Measurements from ENCODE around the gene ACVR1C. TPM values are rescaled to one million over a fixed set of nuclear protein-coding genes. Genes with fewer than 3 reads are reported as not detected.

Gene ACVR1C
- total RNA-seq: 1.8 and 1.9 TPM in 2 replicates

DNA sequence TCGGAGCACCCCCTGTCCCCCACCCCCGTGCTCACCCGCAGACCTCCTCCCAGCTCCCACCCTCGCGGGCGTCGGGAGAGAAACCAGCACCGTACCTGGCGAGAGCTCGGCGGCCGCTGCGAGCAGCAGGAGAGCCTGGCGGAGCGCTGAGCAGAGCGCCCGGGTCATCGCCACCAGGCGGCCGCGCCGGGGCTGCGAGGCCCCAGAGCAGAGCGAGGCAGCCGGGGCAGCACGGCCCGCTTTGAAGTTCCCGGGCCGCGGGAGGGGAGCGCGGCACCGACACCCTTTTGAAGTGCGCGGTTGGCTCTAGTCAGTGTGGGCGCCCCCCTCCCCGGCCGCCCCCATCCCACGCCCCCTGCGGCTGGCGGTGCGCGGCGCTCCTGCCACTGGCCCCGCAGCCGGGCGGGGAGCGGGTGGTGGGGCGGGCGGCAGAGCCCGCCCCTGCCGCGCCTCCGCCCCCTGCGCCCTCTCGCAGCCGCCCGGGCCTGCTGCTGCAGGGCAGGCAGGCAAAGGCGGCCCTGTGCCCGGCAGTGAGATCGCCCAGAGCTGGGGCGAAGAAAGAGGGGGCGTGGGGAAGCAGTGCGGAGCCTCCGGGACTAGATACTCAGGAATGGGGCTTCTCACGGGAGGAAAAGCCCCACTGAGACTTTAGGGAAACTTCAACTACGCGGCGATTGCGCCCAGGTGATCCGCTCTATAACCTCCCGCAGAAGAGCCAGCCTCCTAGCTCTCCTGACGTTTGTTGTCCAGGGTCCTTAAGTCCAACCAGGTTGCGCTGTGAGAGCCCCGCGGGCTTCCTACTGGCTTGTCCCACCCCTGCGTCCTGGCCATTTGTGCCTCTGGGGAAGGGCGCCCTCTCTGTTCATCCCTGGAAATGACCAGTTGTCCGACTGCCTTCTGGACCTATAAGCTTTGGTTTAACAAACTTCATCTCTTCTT, at the start of gene ACVR1C:
ACVR1C (minus strand) TSS at position 388 of the 939 bp plus-strand sequence; CDS start at position 168, 220 bp downstream.
- intact Hi-C loops (cut with micrococcal nuclease): loop anchor here (1.0 to 5.0 kb wide), 12 partner anchors 31 to 1288 kb away; partner anchors contain the start of genes ACVR1, CCDC148, CYTIP and PKP4

DNA sequence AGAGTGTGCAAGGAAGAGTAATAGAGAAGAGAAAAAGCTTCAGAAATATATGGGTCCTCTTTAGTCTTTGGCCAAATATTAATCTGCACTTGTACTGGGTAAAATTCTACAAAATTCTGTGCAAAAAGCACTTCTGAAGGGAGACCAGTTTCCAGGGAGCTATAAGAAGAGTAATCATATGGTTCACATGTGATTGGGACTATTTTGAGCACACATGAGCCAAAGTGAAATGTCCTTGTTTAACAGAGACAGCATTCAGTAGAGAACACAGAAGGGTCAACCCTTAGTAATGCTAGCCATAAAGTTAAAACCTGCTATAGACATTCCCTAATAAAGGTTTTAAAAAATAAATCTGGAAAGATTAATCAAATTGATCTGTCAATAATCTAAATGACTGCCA, 49.3 kb upstream of the ACVR1C start:
- intact Hi-C loops (cut with micrococcal nuclease): no loop called here

DNA sequence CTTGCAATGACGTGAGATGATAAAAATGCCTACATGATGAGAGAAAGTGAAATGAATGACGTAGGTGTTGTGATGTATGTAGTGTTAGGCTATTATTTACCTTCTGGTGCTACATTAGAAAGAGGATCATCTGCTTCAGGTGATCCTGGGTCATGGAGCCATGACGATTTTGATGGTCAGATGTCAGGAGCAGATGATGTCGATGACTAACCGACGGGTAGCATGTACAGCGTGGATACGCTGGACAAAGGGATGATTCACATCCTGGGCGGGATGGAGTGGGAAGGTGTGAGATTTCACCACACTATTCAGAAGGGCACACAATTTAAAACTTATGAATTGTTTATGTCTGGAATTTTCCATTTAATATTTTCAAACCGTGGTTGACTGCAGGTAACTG, 43.5 kb upstream of the ACVR1C start:
- intact Hi-C loops (cut with micrococcal nuclease): no loop called here

DNA sequence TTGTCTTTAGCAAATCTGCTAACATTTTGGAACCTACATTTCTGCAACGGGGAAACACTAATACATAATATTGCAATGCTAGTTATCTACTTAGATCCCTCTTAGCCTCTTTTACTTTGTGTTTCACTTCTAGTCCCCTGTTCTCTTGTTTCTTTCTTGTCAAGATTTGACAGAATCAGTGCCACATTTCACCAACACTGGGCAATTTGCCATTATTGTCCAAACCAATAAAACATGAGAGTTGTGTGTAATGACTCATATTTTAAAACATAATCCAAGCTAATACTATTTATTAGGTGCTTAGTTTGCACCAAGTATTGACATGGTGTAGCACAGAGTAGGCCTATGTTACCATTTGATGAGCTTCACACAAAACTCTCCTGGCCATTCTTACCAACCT, 33.7 kb upstream of the ACVR1C start:
- intact Hi-C loops (cut with micrococcal nuclease): no loop called here

DNA sequence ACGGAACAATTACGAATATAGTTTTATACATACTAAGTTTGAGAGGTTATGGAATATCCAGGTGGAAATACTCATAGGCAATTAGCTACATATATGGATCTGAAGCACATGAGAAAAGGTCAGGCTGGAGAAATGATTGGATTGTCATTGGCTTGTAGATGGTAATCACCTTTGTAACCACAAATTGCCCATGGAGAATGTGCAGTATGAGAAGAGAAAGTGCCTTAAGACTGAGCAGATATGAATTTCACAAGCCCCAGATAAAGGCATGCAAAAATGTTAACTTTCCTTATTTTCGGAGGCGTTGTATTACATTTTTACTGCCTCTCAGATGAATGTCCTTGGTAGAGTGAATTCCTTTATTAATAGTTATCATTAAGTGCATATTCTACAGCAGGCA, 33.1 kb upstream of the ACVR1C start:
- intact Hi-C loops (cut with micrococcal nuclease): no loop called here

DNA sequence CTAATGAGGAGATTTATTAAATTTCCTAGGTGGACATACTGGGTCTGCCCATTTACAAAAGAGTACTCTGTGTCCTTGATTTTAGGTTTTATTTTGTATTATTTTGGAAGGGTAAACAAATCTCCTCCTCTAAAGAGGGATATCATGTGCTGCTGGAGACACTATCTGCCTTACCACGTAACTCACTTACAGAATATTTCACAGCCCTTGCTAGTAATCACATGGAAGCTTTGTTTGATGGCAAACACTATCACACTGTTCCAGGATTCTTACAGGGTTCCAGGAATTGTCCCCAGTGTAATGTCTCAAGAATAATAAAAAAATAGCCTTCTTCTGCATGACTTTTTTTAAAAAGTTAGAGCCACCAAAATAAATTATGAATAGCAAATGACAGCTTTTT, 29.2 kb upstream of the ACVR1C start:
- intact Hi-C loops (cut with micrococcal nuclease): no loop called here

DNA sequence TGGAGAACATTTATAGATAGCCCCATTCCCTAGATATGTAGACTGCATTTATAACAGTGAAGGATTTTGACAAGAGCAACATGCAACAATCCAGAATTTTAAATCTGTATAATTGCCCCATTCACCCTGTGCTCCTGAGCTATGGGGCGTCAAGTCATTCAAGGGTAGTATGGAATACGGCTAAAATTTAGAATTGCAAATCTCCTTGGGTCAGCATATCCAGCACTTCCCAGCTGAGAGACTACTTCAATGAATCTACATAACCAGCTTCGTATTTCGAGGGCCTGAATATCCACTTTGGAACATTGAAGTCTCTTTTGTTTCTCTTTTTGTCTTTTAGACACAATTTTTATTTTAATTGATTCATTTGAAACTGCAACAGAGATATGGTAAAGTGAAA, 28.4 kb upstream of the ACVR1C start:
- intact Hi-C loops (cut with micrococcal nuclease): no loop called here

DNA sequence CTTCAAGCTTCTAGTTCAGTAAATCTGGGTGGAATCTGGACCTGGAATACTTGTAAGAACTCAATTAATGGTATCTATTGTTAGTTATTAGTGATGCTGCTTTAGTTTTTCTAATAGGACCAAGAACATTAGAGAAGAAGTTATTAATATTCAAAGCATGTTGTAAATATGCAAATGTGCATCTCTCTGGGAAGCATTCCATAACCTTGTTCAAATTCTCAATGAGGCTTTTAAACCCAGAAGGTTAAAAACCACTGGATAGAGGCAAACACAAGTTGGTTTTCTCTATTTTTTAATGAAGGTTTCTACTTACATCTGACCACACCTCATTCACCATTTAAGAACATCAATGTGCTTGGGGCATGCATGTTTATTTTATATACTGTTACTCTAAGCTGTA, 16.1 kb upstream of the ACVR1C start:
- intact Hi-C loops (cut with micrococcal nuclease): no loop called here

DNA sequence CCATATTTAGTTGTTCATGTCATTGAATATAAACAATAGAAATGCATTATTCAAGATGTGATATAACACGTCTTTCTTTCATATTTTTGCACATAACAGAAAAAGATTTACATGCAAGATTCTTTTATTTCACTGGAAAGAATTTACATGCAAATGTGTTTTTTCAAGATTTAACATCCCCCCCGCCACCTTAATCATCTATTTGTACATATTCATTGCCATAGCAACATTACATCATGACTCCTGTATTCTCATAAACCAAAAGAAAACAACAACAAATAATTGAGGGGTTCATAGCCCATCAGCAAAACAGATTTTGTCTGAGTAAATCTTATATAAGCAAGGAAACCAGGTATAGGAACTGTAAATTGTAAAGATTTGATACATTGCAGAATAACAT, 3.2 kb upstream of the ACVR1C start:
- intact Hi-C loops (cut with micrococcal nuclease): no loop called here

DNA sequence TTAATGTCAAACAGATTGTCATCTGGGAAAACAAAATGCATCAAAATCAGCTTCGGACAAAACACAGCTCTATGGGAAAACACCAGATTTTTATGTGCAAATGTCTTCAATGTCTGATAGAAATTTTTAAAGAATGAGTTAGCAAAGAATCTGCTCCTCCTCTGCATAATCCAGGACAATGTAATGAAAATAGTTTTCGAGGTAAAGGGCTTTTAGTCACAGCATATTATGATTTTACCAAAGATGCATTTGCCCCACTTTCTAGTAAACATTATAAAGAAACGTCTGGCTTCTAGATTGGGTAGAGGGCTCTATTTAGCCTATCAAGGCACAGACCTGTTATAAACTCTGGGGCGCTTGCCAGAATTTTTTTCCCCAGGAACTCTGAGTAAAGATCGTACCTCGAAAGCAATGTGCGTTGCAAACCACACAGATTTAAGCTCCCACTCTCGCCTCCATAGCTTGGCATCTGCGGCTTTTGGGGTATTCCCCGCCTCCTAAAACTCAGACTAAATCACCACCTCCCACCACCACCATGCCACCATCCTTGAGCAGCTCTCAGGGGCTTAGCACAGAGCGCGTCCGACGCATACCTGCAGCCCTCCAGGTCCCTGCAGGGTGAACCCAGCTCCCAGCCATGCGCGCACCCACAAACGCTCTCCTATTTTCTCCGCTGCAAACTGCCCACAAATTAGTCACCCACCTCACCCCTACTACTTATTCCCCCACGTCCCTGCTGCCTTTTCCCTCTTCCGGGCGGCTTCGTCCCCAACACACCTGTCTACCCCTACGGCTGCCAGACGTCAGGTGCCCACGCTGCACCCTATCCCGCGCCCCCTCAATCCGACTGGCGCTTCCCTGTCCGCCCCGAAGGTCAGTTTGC, 829 bp downstream of the ACVR1C start:
- intact Hi-C loops (cut with micrococcal nuclease): loop anchor here (1.0 to 5.0 kb wide), 11 partner anchors 31 to 1287 kb away; partner anchors contain the start of genes ACVR1, CCDC148, CYTIP and PKP4

DNA sequence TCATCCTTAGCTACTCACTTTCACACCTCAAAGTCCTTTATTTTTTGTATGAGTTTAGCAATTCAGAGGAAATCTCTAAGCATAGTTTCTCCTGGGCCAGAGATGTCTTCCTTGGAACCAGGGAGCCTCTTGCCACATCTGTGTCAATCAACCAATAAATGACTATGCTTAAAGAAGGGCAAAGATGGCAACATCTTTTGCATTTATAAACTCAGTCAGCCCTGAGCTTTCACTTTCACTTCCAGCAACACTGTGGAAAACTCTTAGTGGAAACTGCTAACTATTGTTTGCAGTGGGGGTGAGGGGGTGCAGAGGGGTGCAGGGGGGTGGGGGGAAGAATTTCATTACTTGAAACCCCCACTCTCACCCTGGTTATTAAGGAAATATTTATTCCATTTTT, 3.4 kb downstream of the ACVR1C start:
- intact Hi-C loops (cut with micrococcal nuclease): loop anchor here (5.0 kb wide), 2 partner anchors 152 to 213 kb away; no protein-coding TSS in a partner anchor

DNA sequence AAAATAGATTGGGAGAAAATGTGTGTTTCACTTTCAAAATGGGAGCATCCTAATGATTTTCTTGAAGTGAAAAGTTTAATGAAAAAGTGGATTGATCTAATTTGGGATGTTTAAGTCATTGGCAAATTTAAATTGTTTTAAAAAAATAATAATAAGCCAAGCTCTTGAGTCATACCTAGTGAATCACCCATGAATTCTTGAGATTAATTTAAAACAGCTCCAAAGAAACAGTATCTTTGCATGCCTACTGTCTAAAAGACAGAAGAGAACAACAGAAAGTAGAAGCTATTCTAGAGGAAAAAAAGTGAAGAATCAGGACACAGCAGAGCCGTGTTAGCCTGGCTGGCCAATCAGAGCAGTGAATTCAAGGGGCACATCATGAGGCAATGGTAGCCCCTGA, 7.7 kb downstream of the ACVR1C start:
- intact Hi-C loops (cut with micrococcal nuclease): no loop called here

DNA sequence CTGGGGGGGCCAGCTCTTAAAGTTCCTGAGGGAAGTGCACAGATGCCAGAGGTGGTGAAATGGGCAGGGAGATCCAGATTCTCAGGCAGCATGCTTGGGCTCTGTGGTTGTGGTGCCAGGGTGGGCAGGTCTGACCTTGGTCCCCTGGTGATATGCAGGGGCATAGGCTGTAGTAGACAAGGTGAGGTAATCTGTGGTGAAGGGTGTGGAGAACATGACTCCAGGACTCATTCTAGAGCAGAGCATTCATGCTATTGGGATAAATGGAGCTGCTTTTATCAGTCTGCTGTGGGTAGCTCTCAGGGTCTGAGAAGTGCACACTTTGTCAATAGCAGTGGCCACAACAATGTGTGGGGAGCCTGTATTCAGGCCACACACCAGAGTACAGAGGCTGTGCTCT, 16.9 kb downstream of the ACVR1C start:
- intact Hi-C loops (cut with micrococcal nuclease): no loop called here

DNA sequence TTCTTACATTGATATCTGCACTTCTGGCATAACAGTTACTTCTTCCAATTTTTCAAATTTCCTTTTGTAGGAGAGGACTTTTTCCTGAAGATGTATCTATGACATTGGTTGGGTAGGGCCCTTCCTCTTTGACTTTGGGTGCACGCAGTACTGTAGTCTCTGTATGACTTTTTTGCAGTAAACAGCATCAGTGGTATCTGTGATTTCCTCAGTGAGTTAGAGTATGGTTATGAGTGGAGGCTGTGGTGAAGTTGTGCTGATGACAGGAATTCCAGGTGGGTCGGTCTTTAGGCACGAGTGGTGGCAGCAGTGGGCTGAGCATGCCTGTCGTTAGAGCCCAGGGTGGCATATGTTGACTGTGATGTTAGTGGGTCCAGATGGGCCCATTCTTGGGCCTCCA, 17.6 kb downstream of the ACVR1C start:
- intact Hi-C loops (cut with micrococcal nuclease): no loop called here

DNA sequence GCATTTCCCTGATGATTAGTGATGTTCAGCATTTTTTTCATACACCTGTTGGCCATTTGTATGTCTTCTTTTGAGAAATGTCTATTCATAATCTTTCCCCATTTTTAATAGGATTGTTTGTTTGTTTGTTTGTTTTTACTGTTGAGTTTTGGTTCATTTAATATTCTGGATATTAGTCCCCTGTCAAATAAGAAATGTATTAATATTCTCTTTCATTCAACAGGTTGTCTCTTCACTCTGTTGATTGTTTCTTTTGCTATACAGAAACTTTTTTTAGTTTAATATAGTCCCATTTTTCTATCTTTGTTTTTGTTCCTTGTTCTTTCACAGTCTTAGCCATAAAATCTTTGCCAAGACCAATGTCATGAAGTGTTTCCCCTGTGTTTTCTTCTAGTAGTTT, 22.1 kb downstream of the ACVR1C start:
- intact Hi-C loops (cut with micrococcal nuclease): no loop called here

DNA sequence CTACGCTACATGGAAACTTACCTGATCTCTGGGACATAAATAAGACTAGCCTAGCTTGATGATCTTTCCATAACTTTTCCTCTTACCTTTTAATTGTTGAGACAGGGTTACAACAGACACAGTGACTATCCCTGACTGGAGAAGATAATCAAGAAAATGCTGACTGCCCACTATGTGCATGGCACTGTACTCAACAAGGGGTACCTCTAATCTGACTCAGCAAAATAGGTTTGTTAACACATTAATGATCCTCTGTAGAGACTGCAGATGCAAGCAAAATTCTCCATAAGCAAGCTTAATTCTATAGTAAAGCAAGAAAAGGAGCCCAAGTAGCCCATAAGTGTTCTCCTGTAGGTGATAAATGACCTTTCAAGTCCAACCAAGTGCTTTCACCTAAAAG, 25.5 kb downstream of the ACVR1C start:
- intact Hi-C loops (cut with micrococcal nuclease): no loop called here

DNA sequence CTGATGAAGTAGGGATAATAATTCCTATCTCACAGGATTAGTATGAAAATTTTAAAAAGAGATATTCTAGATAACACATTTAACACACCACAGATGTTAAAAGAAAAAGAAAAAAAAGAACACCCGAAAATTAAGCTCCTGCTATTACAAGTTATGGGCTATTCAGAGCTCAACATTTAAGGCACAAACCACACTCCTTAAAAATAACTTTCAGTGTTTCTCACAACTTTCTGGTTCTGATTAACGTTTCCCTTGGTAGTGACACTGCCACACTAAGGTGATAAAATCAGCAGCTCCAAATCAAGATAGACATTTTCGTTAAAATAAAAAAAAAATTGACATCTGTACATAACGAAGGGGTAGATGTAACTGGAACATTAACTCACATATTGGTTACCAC, 26.9 kb downstream of the ACVR1C start:
- intact Hi-C loops (cut with micrococcal nuclease): no loop called here

DNA sequence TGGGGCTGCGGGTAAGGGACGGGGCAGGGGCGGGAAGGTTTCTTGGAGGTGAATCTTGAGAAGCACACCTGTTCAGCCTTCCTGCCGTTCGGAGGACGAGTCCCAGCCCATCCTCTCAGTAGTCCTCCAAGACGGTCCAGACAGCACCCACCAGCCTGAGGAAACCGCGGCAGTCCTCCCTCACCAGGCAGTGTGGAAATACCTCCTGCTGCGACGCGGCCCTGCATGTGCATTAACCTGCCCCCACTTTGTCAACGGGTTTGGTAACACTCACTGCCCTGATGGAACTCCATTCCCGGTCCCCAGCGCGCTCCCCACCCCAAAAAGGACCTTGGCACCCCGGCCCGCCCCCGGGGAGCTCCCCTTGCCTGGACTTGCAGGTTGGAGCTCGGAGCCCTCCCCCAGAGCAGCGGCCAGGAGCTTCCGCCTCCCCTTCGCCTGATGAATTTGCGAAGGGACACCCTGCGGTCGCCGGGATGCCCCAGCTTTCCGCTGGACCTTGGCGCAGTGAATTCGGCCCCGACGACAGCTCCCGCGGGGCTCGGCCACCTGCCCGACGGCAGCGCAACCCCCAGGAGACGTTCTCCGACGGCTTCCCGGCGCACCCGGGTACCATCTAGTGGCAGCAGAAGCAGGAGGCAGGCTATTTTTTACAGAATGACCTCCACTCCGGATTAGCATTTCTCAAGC, 31.5 kb downstream of the ACVR1C start:
- intact Hi-C loops (cut with micrococcal nuclease): loop anchor here (1.0 to 5.0 kb wide), 6 partner anchors 31 to 295 kb away; partner anchors contain the start of gene ACVR1C

DNA sequence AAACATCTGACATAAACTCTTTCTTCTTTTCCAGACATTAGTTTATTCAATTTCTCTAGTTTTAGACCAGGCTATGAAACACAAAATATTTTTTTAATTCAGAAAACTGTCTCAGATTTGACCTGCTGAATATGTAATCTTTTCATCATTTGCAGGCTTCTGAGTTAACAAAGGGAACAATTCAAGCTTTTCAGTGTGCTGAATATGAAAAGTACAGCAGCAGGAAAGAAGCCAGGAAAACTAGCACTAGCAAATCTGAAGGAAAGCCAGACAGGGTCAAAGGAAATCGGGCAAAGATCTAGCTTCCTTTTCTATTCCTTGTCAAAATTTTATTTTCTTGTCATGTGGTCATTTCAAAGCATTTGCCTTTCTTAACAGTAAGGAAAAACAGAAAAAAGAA, 35.3 kb downstream of the ACVR1C start:
- intact Hi-C loops (cut with micrococcal nuclease): loop anchor here (1.0 kb wide), 2 partner anchors 96 to 291 kb away; no protein-coding TSS in a partner anchor

DNA sequence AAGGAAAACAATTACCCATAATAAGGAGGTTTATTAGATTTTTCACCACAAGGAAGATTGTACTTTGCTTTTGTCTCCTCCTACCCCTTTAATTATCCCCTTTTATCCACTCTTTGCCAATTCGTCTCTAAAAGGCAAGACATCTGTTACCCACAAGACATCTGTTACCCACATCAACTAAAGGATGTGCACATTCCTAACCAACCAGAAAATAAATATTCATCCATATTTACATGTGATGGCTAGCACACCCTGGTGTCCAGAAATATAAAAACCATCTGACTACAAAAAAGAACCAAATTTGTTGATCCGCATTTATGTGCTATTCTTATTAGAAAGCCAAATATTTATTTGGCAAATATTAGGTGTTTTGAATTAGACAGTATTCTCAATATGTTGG, 35.7 kb downstream of the ACVR1C start:
- intact Hi-C loops (cut with micrococcal nuclease): loop anchor here (1.0 kb wide), 2 partner anchors 96 to 291 kb away; no protein-coding TSS in a partner anchor

DNA sequence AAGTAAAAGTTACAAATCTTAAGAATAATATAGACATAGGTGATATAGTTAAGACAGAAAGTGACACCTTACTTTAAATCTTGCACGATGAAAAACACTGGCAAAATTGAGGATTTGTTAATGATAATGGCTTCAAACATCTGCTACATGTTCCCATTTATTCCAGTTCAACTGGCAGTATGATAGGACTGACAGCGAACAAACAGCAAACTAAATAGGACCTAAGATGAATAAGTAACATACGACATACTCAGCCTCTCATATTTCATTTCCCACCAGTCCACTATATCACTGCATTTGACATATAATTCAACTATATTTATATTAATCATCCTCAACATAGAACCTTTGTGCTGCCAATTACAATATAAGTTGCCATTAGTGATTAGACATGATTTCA, 36.3 kb downstream of the ACVR1C start:
- intact Hi-C loops (cut with micrococcal nuclease): no loop called here

Data from T-helper 1 cell treated with Interleukin-12 subunit alpha and Interleukin-12 subunit beta and Interleukin-4 antibody, amounts not matched to agents 30 ng/mL and 1 ng/mL, for 36 hours (primary cell).